ENCODE data around the gene MTHFD1L.

DNA sequence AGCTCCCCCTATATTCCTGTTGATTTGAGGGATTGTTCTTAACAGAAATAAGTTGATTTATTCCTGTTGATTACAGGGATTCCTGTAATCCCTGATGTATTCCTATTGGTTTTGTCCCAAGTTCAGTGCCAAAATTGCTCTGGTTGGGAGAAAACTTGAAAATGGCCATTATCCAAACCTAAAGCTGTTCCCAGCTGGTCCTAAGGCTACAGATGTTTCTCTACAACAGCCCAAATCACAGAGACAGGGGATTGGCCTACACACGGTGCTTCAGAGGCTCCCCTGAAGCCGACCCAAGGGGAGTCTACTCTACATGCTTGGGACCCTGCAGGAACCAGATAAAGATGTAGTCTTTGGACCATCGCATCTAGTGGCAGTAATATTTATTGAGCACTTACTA is 275.3 kb downstream of the MTHFD1L start:
- TF ChIP-seq FOXA1 (IDR thresholded peaks at IDR 0.05) (no peak), NFRKB (IDR thresholded peaks at IDR 0.05) (no peak), CTBP1 (IDR thresholded peaks at IDR 0.05; ENCODE audit: borderline replicate concordance) (no peak), ARNT (IDR thresholded peaks at IDR 0.05) (no peak), BHLHE40 (IDR thresholded peaks at IDR 0.05; ENCODE audit: borderline replicate concordance) (no peak), SP1 (IDR thresholded peaks at IDR 0.05) (no peak), FOXM1 (IDR thresholded peaks at IDR 0.05; ENCODE audit: borderline replicate concordance) (no peak), TARDBP (IDR thresholded peaks at IDR 0.05) (no peak), HDGF (IDR thresholded peaks at IDR 0.05; ENCODE audit: borderline replicate concordance) (no peak), FOXK2 (IDR thresholded peaks at IDR 0.05) (no peak), LEF1 (IDR thresholded peaks at IDR 0.05; ENCODE audit: borderline replicate concordance) (no peak), SUZ12 (IDR thresholded peaks at IDR 0.05) (no peak), ELF4 (IDR thresholded peaks at IDR 0.05) (no peak)
- TF ChIP-seq, protein P1, sequence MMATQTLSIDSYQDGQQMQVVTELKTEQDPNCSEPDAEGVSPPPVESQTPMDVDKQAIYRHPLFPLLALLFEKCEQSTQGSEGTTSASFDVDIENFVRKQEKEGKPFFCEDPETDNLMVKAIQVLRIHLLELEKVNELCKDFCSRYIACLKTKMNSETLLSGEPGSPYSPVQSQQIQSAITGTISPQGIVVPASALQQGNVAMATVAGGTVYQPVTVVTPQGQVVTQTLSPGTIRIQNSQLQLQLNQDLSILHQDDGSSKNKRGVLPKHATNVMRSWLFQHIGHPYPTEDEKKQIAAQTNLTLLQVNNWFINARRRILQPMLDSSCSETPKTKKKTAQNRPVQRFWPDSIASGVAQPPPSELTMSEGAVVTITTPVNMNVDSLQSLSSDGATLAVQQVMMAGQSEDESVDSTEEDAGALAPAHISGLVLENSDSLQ (IDR thresholded peaks at IDR 0.05), result no peak
